ENCODE results near the gene IGFBP5.

Gene IGFBP5

GRCh38 chr2:216721141-216721540 is 25.8 kb upstream of the IGFBP5 start (continued):
- TF ChIP-seq TSHZ2 (CRISPR knock-in tag; IDR thresholded peaks at IDR 0.05) (no peak), ISL1 (CRISPR knock-in tag; IDR thresholded peaks at IDR 0.05) (no peak), ZFP30 (CRISPR knock-in tag; IDR thresholded peaks at IDR 0.05) (no peak), ZNF565 (CRISPR knock-in tag; conservative IDR thresholded peaks at IDR 0.05; ENCODE audit: low read depth) (no peak)

DNA sequence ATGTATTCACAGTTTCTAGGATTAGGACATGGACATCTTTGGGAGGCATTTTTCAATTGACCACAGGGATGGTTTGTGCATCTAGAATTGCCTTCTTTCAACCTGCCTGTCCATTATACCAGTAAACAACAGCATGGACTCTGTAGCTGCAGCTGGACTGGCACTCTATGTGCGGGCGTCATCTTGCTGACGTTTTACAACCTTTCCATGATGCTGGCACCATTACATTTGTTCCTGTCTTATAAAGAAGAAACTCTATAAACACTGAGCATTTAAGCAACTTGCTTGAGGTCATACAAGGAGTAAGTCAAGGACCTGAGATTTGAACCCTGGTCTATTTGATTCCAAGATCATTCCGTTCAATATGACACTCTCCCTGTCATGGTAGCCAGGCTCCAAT is 25.4 kb upstream of the IGFBP5 start:
- TF ChIP-seq, protein P1, sequence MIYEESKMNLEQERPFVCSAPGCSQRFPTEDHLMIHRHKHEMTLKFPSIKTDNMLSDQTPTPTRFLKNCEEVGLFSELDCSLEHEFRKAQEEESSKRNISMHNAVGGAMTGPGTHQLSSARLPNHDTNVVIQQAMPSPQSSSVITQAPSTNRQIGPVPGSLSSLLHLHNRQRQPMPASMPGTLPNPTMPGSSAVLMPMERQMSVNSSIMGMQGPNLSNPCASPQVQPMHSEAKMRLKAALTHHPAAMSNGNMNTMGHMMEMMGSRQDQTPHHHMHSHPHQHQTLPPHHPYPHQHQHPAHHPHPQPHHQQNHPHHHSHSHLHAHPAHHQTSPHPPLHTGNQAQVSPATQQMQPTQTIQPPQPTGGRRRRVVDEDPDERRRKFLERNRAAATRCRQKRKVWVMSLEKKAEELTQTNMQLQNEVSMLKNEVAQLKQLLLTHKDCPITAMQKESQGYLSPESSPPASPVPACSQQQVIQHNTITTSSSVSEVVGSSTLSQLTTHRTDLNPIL (CRISPR knock-in tag; IDR thresholded peaks at IDR 0.05; ENCODE audit: low read depth), result no peak
- TF ChIP-seq OSR1 (CRISPR knock-in tag; IDR thresholded peaks at IDR 0.05) (no peak), CSDC2 (CRISPR knock-in tag; IDR thresholded peaks at IDR 0.05) (no peak), RARB (CRISPR knock-in tag; IDR thresholded peaks at IDR 0.05) (no peak), ZFP30 (CRISPR knock-in tag; IDR thresholded peaks at IDR 0.05) (no peak), POU6F1 (CRISPR knock-in tag; IDR thresholded peaks at IDR 0.05; ENCODE audit: borderline replicate concordance, low read depth) (no peak), TCF4 (CRISPR knock-in tag; IDR thresholded peaks at IDR 0.05; ENCODE audit: borderline replicate concordance) (no peak), TOX (CRISPR knock-in tag; IDR thresholded peaks at IDR 0.05; ENCODE audit: borderline replicate concordance) (no peak), PATZ1 (CRISPR knock-in tag; IDR thresholded peaks at IDR 0.05; ENCODE audit: borderline replicate concordance) (no peak), ARNTL (CRISPR knock-in tag; IDR thresholded peaks at IDR 0.05; ENCODE audit: borderline replicate concordance, low read depth) (no peak)
- no peak for ATAC-seq

- no peak for TF ChIP-seq ZNF70 (CRISPR knock-in tag; IDR thresholded peaks at IDR 0.05)
- no peak for TF ChIP-seq CSDC2 (CRISPR knock-in tag; IDR thresholded peaks at IDR 0.05)
- no peak for TF ChIP-seq RARB (CRISPR knock-in tag; IDR thresholded peaks at IDR 0.05)
- no peak for TF ChIP-seq POU6F1 (CRISPR knock-in tag; IDR thresholded peaks at IDR 0.05; ENCODE audit: borderline replicate concordance, low read depth)
- no peak for TF ChIP-seq ZFP30 (CRISPR knock-in tag; IDR thresholded peaks at IDR 0.05)
- ATAC-seq, result no peak
These were observed 22.7 kb upstream of the IGFBP5 start for GRCh38 chr2:216717907-216718615.

- peak; percentile 15; the same call in 1 of the 3 replicates for ATAC-seq
- no peak for TF ChIP-seq TSHZ2 (CRISPR knock-in tag; IDR thresholded peaks at IDR 0.05)
- no peak for TF ChIP-seq ZNF70 (CRISPR knock-in tag; IDR thresholded peaks at IDR 0.05)
- no peak for TF ChIP-seq ZNF565 (CRISPR knock-in tag; conservative IDR thresholded peaks at IDR 0.05; ENCODE audit: low read depth)
- TF ChIP-seq CSDC2 (CRISPR knock-in tag; IDR thresholded peaks at IDR 0.05), result no peak
- no peak for TF ChIP-seq PATZ1 (CRISPR knock-in tag; IDR thresholded peaks at IDR 0.05; ENCODE audit: borderline replicate concordance)
- no peak for TF ChIP-seq ISL1 (CRISPR knock-in tag; IDR thresholded peaks at IDR 0.05)
- no peak for TF ChIP-seq ARNTL (CRISPR knock-in tag; IDR thresholded peaks at IDR 0.05; ENCODE audit: borderline replicate concordance, low read depth)
- no peak for TF ChIP-seq TOX (CRISPR knock-in tag; IDR thresholded peaks at IDR 0.05; ENCODE audit: borderline replicate concordance)
- TF ChIP-seq SNAI2 (CRISPR knock-in tag; IDR thresholded peaks at IDR 0.05), result no peak
These were observed 22.1 kb upstream of the IGFBP5 start for GRCh38 chr2:216717491-216717901.
